ENCODE measurements around the gene DPH3.

GRCh38 chr3:16255726-16256125 is 9.0 kb downstream of the DPH3 start:
- TF ChIP-seq CREB5 (CRISPR knock-in tag; IDR thresholded peaks at IDR 0.05) (no peak), OTX1 (CRISPR knock-in tag; IDR thresholded peaks at IDR 0.05) (no peak), PCBP1 (IDR thresholded peaks at IDR 0.05; ENCODE audit: low read depth, low read length, poor library complexity, severe bottlenecking) (no peak), MTA3 (IDR thresholded peaks at IDR 0.05; ENCODE audit: borderline replicate concordance) (no peak), NR1H2 (CRISPR knock-in tag; IDR thresholded peaks at IDR 0.05) (no peak), REST (IDR thresholded peaks at IDR 0.05; ENCODE audit: borderline replicate concordance) (no peak), REST (CRISPR knock-in tag; IDR thresholded peaks at IDR 0.05; ENCODE audit: low read depth) (no peak), POLR2AphosphoS5 (IDR thresholded peaks at IDR 0.05; ENCODE audit: control insufficient read depth, insufficient read depth, low read depth, low read length) (no peak), TCF7 (IDR thresholded peaks at IDR 0.05; ENCODE audit: borderline replicate concordance) (no peak), CTCF (IDR thresholded peaks at IDR 0.05 in 2 of 3, conservative IDR thresholded peaks at IDR 0.05 in 1 of 3; ENCODE audit: insufficient read depth in 2 of 3, low read depth in 1 of 3, low read length in 3 of 3) (no peak), ZBTB8A (IDR thresholded peaks at IDR 0.05; ENCODE audit: partially characterized antibody) (no peak), TEAD1 (CRISPR knock-in tag; IDR thresholded peaks at IDR 0.05) (no peak), SP2 (IDR thresholded peaks at IDR 0.05; ENCODE audit: extremely low read depth, low read depth, low read length, poor library complexity, severe bottlenecking) (no peak)

Data from K562 (cell line).